Kidney tubule cell (primary cell): ENCODE measurements around the gene DGCR6.
"Not testable (repeated sequence)": the region's sequence is repeated elsewhere in the genome, so short reads cannot be mapped to it uniquely, and the experiment has no call there.

ENCODE experiments used
- DNase-seq: peaks from one replicate; pipeline ENCODE4 v3.0.0-alpha.2; 2018; ENCODE audit warnings: low spot score

Gene DGCR6

GRCh38 chr22:18931905-18932652 is 26.0 kb downstream of the DGCR6 start:
- DNase-seq, result no peak

- no peak for DNase-seq
Measured at GRCh38 chr22:18933914-18934313, 27.8 kb downstream of the DGCR6 start.

GRCh38 chr22:18934688-18935087 is 28.6 kb downstream of the DGCR6 start:
- not testable (repeated sequence) for DNase-seq

GRCh38 chr22:18935889-18936529 is 29.9 kb downstream of the DGCR6 start, which contains the start of gene PRODH:
TSS of gene PRODH (minus strand) at chr22:18936293. CDS start at chr22:18936287, 6 bp downstream.
- DNase-seq, result no peak

GRCh38 chr22:18938691-18939090 is 32.6 kb downstream of the DGCR6 start:
- DNase-seq, result not testable (repeated sequence)

GRCh38 chr22:18947105-18947504 is 41.0 kb downstream of the DGCR6 start:
- not testable (repeated sequence) for DNase-seq

GRCh38 chr22:18947905-18948304 is 41.8 kb downstream of the DGCR6 start:
- DNase-seq, result no peak

GRCh38 chr22:18950141-18950540 is 44.0 kb downstream of the DGCR6 start:
- DNase-seq, result no peak

- DNase-seq, result no peak
Measured at GRCh38 chr22:18952022-18952421, 45.9 kb downstream of the DGCR6 start.

GRCh38 chr22:18953128-18953527 is 47.0 kb downstream of the DGCR6 start:
- DNase-seq, result not testable (repeated sequence)

- peak; percentile 65 for DNase-seq
Measured at GRCh38 chr22:18954303-18954989, 48.3 kb downstream of the DGCR6 start.

GRCh38 chr22:18954990-18955571 is 49.0 kb downstream of the DGCR6 start:
- DNase-seq, result no peak

GRCh38 chr22:18955696-18956095 is 49.6 kb downstream of the DGCR6 start:
- DNase-seq, result no peak

GRCh38 chr22:18956121-18956895 is 50.2 kb downstream of the DGCR6 start:
- DNase-seq, result not testable (repeated sequence)

GRCh38 chr22:18956956-18957355 is 50.8 kb downstream of the DGCR6 start:
- DNase-seq, result not testable (repeated sequence)

GRCh38 chr22:18957621-18958320 is 51.7 kb downstream of the DGCR6 start:
- not testable (repeated sequence) for DNase-seq

- DNase-seq, result not testable (repeated sequence)
Measured at GRCh38 chr22:18958321-18958705, 52.2 kb downstream of the DGCR6 start.

- not testable (repeated sequence) for DNase-seq
Measured at GRCh38 chr22:18958738-18959137, 52.6 kb downstream of the DGCR6 start.

- DNase-seq, result not testable (repeated sequence)
Measured at GRCh38 chr22:18959266-18959665, 53.1 kb downstream of the DGCR6 start.

- DNase-seq, result not testable (repeated sequence)
Measured at GRCh38 chr22:18959741-18960140, 53.6 kb downstream of the DGCR6 start.
